Esophagus mucosa (tissue), 1 donor: ENCODE measurements around the gene SRSF6. TPM values are rescaled to one million over a fixed set of nuclear protein-coding genes. Genes with fewer than 3 reads are reported as not detected.
"Not testable (repeated sequence)": the region's sequence is repeated elsewhere in the genome, so short reads cannot be mapped to it uniquely, and the experiment has no call there.

Experiments used
- ATAC-seq: fragments of 200-7000 bp; cut with Tn5 transposase; one replicate; pipeline ENCODE4 v1.9.1; 2020
- total RNA-seq: library from RNA; stranded (reverse); gene quantifications from one replicate; pipeline ENCODE4 v1.2.4, GENCODE V29; 2023
- donor health status: DM: yes; HTN: yes; CAD: no.

SRSF6 gene
- total RNA-seq, 1 donor from 2014 or later: 75.8 TPM

GRCh38 chr20:43450841-43451799, 6.6 kb upstream of the SRSF6 start:
- no peak for ATAC-seq

- ATAC-seq: no peak
Observed at GRCh38 chr20:43452404-43453126, 5.1 kb upstream of the SRSF6 start.

GRCh38 chr20:43456252-43456651, 1.4 kb upstream of the SRSF6 start:
- not testable (repeated sequence) for ATAC-seq

- peak; percentile 77 for ATAC-seq
Observed at GRCh38 chr20:43456809-43457639, 672 bp upstream of the SRSF6 start.

- ATAC-seq: no peak
Observed at GRCh38 chr20:43458422-43458924, 777 bp downstream of the SRSF6 start.

DNA sequence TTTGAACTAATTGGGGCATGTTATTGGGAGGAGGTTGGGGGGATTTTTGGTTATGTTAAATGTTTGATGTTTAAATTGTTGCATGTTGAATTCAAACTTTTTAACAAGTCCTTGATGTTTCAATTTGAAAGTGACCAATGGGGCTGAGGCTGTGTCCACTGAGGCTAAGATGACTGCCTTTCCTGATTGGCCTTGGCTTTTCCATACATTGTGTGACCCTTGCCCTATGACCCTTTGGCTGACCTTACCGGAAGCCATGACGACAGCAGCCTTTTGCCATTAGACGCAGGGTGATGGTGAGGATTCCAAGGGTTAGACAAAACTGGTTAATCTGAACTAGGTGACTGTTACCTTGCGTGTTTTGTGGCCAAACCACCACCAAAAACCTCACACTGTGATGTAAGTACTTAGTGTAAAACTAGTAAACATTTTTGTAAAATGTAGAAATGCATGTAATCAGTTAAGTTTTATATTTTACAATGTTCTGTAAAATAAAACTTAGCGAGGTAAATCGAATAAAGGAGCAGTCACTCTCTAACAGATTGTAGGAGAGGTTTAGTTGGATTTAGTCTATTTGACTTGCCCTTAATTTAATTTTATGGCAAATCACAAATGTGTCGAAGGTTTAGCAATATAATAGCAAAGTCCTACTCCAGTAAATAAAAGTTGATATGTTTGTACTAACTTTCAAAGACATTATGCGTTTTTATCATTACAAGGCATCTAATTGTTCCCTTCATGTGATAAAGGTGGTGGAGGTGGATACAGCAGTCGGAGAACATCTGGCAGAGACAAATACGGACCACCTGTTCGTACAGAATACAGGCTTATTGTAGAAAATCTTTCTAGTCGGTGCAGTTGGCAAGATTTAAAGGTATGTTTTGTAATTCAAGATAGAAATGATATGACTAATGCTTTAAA, 1.6 kb downstream of the SRSF6 start:
- ATAC-seq: peak; percentile 6

- ATAC-seq: no peak
Observed at GRCh38 chr20:43460172-43460829, 2.6 kb downstream of the SRSF6 start.

DNA sequence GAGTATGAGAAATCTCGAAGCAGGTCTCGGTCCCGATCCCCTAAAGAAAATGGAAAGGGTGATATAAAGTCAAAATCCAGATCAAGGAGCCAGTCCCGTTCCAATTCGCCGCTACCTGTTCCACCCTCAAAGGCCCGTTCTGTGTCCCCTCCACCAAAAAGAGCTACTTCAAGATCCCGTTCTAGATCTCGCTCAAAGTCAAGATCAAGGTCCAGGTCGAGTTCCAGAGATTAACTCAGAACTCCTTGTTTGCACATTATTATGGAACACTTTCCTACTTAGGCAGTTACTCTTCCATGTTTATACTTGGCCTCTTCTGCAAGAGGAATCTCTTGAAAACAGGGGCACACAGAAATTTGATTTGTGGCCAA, 3.1 kb downstream of the SRSF6 start:
- no peak for ATAC-seq

- ATAC-seq: no peak
Observed at GRCh38 chr20:43461894-43462659, 4.4 kb downstream of the SRSF6 start.

DNA sequence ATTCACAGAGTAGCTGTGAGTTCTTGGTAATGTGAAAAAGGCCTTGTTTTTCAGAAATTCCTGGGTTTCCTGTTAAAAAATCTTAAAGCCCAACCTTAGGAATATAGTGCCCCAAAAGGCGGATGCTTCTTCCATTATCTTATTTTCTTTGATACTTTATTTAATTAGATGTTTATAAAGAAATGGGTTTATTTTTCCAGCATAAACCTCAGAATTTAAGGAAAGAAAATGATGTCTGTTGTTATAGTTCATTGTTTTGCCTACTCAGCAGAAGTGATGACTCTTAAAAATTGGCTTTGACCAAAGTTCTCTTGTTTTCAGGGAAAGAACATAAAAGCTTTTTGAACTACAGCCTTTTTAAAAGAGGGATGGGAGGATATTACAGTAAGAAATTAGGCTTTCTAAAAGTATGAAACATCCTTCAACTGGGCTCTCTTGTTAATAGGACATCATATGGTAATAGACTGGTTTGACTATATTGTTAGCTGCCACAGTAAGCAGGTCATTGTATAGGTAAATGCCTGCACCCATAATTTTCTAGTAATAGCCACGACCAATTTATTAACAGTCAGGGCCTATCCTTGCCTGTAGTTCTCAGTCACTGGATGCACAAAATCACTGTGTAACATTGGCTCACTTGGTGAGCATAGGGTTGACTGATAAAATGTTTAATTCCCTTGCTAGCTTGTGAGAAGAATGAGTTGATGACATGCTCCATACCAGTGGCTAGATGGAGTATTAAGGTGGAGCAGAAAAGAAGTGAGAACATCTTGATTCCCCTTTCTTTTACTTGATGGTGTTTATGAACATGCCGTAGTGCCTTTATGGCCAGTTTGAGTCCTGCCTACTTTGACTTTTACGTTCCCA, 5.2 kb downstream of the SRSF6 start:
- ATAC-seq: no peak

- ATAC-seq: no peak
Observed at GRCh38 chr20:43463527-43464218, 6.0 kb downstream of the SRSF6 start.

GRCh38 chr20:43464219-43464790, 6.6 kb downstream of the SRSF6 start:
- no peak for ATAC-seq

DNA sequence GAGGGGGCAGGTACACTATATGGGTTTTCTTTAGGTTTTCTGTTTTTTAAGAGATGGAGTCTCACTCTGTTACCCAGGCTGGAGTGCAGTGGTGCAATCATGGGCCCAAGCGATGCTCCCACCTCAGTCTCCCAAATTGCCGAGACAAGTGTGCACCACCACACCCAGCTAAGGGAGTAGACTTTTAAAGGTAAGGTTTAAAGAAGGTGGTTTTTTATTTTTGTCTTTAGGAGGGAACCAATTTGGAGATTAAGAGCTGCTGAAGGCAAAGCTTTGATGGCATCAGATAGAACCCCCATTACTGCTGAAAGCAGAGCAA, 7.9 kb downstream of the SRSF6 start:
- ATAC-seq: no peak

DNA sequence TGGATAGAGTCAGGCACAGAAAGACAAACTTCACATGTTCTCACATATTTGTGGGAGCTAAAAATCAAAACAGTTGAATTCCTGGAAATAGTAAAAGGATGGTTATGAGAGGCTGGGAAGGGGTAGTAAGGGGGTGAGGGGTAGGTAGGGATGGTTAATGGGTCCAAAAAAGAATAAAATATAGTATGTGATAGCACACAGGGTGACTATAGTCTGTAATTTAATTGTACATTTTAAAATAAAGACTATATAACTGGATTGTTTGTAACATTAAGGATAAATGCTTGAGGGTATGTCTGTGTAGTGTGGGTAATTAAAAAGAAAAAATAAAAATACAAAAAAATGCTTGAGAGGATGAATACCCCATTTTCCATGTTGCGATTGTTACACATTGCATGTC, 9.9 kb downstream of the SRSF6 start:
- ATAC-seq: no peak

DNA sequence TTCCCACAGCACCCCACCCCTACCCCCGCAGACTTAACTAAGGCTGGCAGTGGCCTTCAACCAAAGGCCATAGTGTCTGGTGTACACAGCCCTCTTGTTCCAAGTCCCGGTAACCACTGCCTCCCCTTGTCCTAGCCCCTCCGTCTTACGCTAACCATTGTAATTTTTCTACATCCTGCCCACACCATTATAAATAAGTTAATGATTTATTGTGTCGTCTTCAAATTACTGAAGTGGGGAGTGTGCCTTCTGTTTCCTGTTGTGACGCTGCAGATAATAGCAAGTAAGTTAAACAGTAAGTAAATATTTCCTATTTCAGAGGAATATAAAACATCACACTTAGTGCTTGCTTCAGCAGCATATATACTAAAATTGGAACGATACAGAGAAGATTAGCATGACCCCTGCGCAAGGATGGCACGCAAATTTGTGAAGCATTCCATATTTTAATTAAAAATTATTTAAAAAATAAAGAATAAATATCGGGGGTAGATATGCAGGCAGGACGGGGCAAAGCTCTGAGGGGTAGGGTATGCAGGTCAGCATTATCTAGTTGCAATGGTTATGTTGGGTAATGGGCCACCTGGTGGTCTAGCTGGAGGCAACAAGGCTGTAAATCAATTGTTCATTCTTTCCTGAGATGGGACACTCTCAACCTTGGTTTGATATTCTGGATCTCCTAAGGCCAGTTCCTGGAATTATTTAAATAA, 15.1 kb downstream of the SRSF6 start:
- no peak for ATAC-seq

- no peak for ATAC-seq
Observed at GRCh38 chr20:43473381-43473704, 15.6 kb downstream of the SRSF6 start.

DNA sequence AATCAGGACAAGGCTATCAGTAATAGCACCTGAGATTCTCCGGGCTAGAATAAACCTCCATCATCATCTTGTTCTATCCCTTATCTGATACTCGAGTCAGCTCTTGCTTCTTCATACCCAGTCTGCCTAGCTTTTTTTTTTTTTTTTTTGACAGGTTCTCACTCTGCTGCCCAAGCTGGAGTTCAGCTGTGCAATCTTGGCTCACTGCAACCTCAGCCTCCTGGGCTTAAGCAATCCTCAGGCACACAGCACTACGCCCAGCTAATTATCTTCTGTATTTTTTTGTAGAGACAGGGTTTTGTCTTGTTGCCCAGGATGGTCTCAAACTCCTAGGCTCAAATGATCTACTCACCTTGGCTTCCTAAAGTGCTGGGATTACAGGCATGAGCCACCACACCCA, 19.5 kb downstream of the SRSF6 start:
- no peak for ATAC-seq

DNA sequence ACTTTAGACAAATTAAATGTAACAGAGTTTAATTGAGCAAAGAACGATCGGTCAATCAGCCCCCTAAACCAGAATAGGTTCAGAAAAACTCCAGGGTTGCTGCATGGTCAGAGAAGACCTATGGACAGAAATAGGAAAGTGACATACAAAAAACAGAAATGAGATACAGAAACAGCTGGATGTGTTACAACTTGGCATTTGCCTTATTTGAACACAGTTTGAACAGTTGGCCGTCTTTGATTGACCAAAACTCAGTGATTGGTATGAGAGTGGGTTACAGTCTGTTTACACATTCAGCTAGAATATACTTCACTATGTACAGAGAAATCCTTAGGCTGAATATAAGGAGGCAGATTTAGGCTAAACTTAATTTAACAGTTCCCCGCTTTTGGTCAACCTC, 19.9 kb downstream of the SRSF6 start:
- ATAC-seq: no peak
